ENCODE results near the gene SFXN3. TPM values are rescaled to one million over a fixed set of nuclear protein-coding genes. Genes with fewer than 3 reads are reported as not detected.

The SFXN3 gene
- total RNA-seq, 1 experiment from 2014 or later, result 27.5 TPM

DNA sequence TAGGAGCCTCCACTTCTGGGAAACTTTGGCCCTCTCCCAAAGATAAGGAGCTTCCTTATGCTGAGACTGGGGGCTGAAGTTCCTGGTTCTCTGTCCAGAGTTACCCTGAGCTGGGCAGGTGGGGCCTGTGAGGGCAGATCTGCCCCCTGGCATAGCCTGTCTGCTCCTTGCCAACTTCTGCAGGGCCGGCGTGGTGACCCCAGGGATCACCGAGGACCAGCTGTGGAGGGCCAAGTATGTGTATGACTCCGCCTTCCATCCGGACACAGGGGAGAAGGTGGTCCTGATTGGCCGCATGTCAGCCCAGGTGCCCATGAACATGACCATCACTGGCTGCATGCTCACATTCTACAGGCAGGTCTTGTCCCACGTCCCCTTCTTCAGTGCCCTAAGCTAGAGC lies 4.3 kb downstream of the SFXN3 start:
- DNase-seq, result no peak
- CTCF ChIA-PET, result no interaction called here
- no peak overlapping the region for H3K27ac Mint-ChIP-seq (ENCODE audit: unreplicated experiment)
- H3K4me1 Mint-ChIP-seq (ENCODE audit: low read depth, unreplicated experiment), result peaks cover 16% of the 10 kb centered on the region
- no peaks in the 10 kb centered on the region for H3K27me3 Mint-ChIP-seq (ENCODE audit: unreplicated experiment)
- TF ChIP-seq, protein P1, sequence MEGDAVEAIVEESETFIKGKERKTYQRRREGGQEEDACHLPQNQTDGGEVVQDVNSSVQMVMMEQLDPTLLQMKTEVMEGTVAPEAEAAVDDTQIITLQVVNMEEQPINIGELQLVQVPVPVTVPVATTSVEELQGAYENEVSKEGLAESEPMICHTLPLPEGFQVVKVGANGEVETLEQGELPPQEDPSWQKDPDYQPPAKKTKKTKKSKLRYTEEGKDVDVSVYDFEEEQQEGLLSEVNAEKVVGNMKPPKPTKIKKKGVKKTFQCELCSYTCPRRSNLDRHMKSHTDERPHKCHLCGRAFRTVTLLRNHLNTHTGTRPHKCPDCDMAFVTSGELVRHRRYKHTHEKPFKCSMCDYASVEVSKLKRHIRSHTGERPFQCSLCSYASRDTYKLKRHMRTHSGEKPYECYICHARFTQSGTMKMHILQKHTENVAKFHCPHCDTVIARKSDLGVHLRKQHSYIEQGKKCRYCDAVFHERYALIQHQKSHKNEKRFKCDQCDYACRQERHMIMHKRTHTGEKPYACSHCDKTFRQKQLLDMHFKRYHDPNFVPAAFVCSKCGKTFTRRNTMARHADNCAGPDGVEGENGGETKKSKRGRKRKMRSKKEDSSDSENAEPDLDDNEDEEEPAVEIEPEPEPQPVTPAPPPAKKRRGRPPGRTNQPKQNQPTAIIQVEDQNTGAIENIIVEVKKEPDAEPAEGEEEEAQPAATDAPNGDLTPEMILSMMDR (IDR thresholded peaks at IDR 0.05; ENCODE audit: unreplicated experiment), result no peak
- intact Hi-C loops (cut with micrococcal nuclease; ENCODE audit: unreplicated experiment), result no loop called here
- H3K4me3 Mint-ChIP-seq (ENCODE audit: low read depth, unreplicated experiment), result no peak overlapping the region
- H3K9me3 Mint-ChIP-seq (ENCODE audit: low read depth, unreplicated experiment), result no peaks in the 10 kb centered on the region
- peaks cover 36% of the 10 kb centered on the region for H3K36me3 Mint-ChIP-seq (ENCODE audit: insufficient read depth, unreplicated experiment)
- no TSS peak for BruUV-seq (replicated peaks)

DNA sequence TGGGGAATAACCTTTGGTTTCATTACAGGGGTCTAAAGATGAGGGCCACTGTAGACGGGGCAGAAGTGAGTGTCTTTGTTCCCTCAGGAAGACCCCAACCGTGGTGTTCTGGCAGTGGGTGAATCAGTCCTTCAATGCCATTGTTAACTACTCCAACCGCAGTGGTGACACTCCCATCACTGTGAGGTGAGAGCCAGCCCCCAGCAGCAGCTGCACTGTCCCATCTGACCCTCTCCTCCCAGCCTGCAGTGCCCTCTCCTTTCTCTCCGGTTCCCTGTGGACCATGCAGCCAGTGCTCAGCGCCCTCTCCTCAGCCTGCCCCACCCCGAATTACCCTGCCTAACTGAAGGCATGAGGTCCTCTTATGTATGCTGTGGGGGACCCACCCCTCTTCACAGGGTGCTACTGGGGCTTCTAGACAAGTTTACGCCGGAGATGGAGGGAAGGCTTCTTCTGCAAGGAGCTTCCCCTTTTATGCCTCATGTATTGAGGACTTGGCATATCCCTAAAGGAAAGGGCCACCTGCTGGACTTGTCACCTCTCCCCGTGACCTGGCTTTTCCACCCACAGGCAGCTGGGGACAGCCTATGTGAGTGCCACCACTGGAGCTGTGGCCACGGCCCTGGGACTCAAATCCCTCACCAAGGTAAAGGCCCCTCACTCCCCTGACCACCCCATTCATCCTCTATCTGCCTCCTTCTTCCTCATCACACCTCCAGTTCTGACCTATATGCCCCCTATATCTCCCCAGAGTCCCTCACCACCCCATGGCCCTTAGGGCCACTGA lies 5.1 kb downstream of the SFXN3 start:
- BruUV-seq (replicated peaks), result no TSS peak
- CTCF ChIA-PET, result no interaction called here
- Mint-ChIP-seq H3K4me3 (ENCODE audit: low read depth, unreplicated experiment) (no peak overlapping the region), H3K9me3 (ENCODE audit: low read depth, unreplicated experiment) (no peaks in the 10 kb centered on the region), H3K4me1 (ENCODE audit: low read depth, unreplicated experiment) (peaks cover 16% of the 10 kb centered on the region), H3K27me3 (ENCODE audit: unreplicated experiment) (no peaks in the 10 kb centered on the region), H3K36me3 (ENCODE audit: insufficient read depth, unreplicated experiment) (peaks cover 32% of the 10 kb centered on the region), H3K27ac (ENCODE audit: unreplicated experiment) (no peak overlapping the region)
- no peak for DNase-seq
- TF ChIP-seq, protein P1 (IDR thresholded peaks at IDR 0.05; ENCODE audit: unreplicated experiment), result no peak
- intact Hi-C loops (cut with micrococcal nuclease; ENCODE audit: unreplicated experiment), result no loop called here

DNA sequence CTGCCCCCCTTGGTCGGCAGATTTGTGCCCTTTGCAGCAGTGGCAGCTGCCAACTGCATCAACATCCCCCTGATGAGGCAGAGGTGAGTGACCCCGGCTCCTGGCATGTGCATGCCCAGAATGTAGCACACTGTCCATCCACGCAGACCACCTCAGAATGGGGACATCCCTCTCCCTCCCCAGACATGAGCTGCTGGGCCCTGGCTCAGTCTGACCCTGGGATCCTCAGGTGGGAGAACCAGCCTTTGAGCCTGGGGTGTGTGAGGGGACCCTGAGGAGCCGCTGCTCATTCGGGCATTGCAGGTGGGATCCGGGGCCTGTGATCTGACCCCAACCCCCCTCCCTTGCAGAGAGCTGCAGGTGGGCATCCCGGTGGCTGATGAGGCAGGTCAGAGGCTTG lies 5.7 kb downstream of the SFXN3 start:
- Mint-ChIP-seq H3K27me3 (ENCODE audit: unreplicated experiment) (no peaks in the 10 kb centered on the region), H3K36me3 (ENCODE audit: insufficient read depth, unreplicated experiment) (peaks cover 29% of the 10 kb centered on the region), H3K4me1 (ENCODE audit: low read depth, unreplicated experiment) (peaks cover 16% of the 10 kb centered on the region), H3K9me3 (ENCODE audit: low read depth, unreplicated experiment) (no peaks in the 10 kb centered on the region), H3K4me3 (ENCODE audit: low read depth, unreplicated experiment) (no peak overlapping the region), H3K27ac (ENCODE audit: unreplicated experiment) (no peak overlapping the region)
- CTCF ChIA-PET, result no interaction called here
- DNase-seq, result no peak
- no TSS peak for BruUV-seq (replicated peaks)
- TF ChIP-seq, protein P1 (IDR thresholded peaks at IDR 0.05; ENCODE audit: unreplicated experiment), result no peak
- intact Hi-C loops (cut with micrococcal nuclease; ENCODE audit: unreplicated experiment), result no loop called here

GRCh38 chr10:101038484-101038883 lies 7.5 kb downstream of the SFXN3 start:
- no TSS peak for BruUV-seq (replicated peaks)
- DNase-seq, result no peak
- CTCF ChIA-PET, result no interaction called here
- Mint-ChIP-seq H3K9me3 (ENCODE audit: low read depth, unreplicated experiment) (no peaks in the 10 kb centered on the region), H3K27me3 (ENCODE audit: unreplicated experiment) (no peaks in the 10 kb centered on the region), H3K27ac (ENCODE audit: unreplicated experiment) (no peak overlapping the region), H3K4me1 (ENCODE audit: low read depth, unreplicated experiment) (peaks cover 28% of the 10 kb centered on the region), H3K36me3 (ENCODE audit: insufficient read depth, unreplicated experiment) (peaks cover 27% of the 10 kb centered on the region), H3K4me3 (ENCODE audit: low read depth, unreplicated experiment) (no peak overlapping the region)
- intact Hi-C loops (cut with micrococcal nuclease; ENCODE audit: unreplicated experiment), result no loop called here
- TF ChIP-seq, protein P1 (IDR thresholded peaks at IDR 0.05; ENCODE audit: unreplicated experiment), result no peak

Data from Calu3 (cell line).